Renal cortex interstitium (tissue), 15 donors: ENCODE data around the gene NUTF2. TPM values are rescaled to one million over a fixed set of nuclear protein-coding genes. Genes with fewer than 3 reads are reported as not detected.

ENCODE experiments used
- DNase-seq, 11 donors: peaks; one replicate each; pipeline ENCODE4 v3.0.0-alpha.2; 2013; ENCODE audit warnings: low read depth in 9 of 11, low spot score in 4 of 11; ENCODE audit errors: extremely low read depth in 1 of 11
- long read RNA-seq, 16 experiments: transcript quantifications; one replicate each; lab custom pipeline, GENCODE V29; 2026
- polyA plus RNA-seq, 3 donors: library from polyadenylated mRNA; unstranded; fragments of 120-200 nt; gene quantifications; one replicate each; pipeline ENCODE4 v1.2.1, GENCODE V29; 2013; ENCODE audit not compliant: insufficient read length in 3 of 3

NUTF2 gene
- polyA plus RNA-seq = 100 to 1,000 TPM; 115 to 139 (median 129) TPM
- long read RNA-seq, donor 1, transcript NUTF2-204 (3 exons, 593 nt) = minor isoform, 20 of 230 reads
- long read RNA-seq, donor 1, transcript NUTF2-208 (1 exons, 2,608 nt) = major isoform, 127 of 230 reads
- long read RNA-seq, donor 1, transcript NUTF2-206 (5 exons, 1,119 nt) = minor isoform, 8 of 230 reads
- long read RNA-seq, donor 1, transcript NUTF2-201 (5 exons, 2,321 nt) = minor isoform, 45 of 230 reads
- long read RNA-seq, donor 1, partial matches to known transcripts = 25 of 230 reads
- long read RNA-seq, donor 1, other reads (novel, unspliced or antisense) = 0 of 230 reads
- long read RNA-seq, donor 2, transcript NUTF2-201 (5 exons, 2,321 nt) = minor isoform, 42 of 188 reads
- long read RNA-seq, donor 2, transcript NUTF2-206 (5 exons, 1,119 nt) = minor isoform, 5 of 188 reads
- long read RNA-seq, donor 2, transcript NUTF2-208 (1 exons, 2,608 nt) = major isoform, 103 of 188 reads
- long read RNA-seq, donor 2, transcript NUTF2-204 (3 exons, 593 nt) = minor isoform, 16 of 188 reads
- long read RNA-seq, donor 2, partial matches to known transcripts = 18 of 188 reads
- long read RNA-seq, donor 2, other reads (novel, unspliced or antisense) = 0 of 188 reads
- long read RNA-seq, donor 3, transcript NUTF2-204 (3 exons, 593 nt) = minor isoform, 11 of 267 reads
- long read RNA-seq, donor 3, transcript NUTF2-208 (1 exons, 2,608 nt) = major isoform, 138 of 267 reads
- long read RNA-seq, donor 3, transcript NUTF2-201 (5 exons, 2,321 nt) = minor isoform, 88 of 267 reads
- long read RNA-seq, donor 3, transcript NUTF2-206 (5 exons, 1,119 nt) = minor isoform, 11 of 267 reads
- long read RNA-seq, donor 3, partial matches to known transcripts = 13 of 267 reads
- long read RNA-seq, donor 3, other reads (novel, unspliced or antisense) = 0 of 267 reads
- long read RNA-seq, donor 4, transcript NUTF2-201 (5 exons, 2,321 nt) = minor isoform, 64 of 202 reads
- long read RNA-seq, donor 4, transcript NUTF2-208 (1 exons, 2,608 nt) = major isoform, 113 of 202 reads
- long read RNA-seq, donor 4, partial matches to known transcripts = 14 of 202 reads
- long read RNA-seq, donor 4, other reads (novel, unspliced or antisense) = 0 of 202 reads
- long read RNA-seq, donor 5 = 0 reads
- long read RNA-seq, donor 6, transcript NUTF2-204 (3 exons, 593 nt) = minor isoform, 7 of 167 reads
- long read RNA-seq, donor 6, transcript NUTF2-203 (4 exons, 589 nt) = minor isoform, 5 of 167 reads
- long read RNA-seq, donor 6, transcript NUTF2-201 (5 exons, 2,321 nt) = minor isoform, 45 of 167 reads
- long read RNA-seq, donor 6, transcript NUTF2-208 (1 exons, 2,608 nt) = major isoform, 103 of 167 reads
- long read RNA-seq, donor 6, partial matches to known transcripts = 5 of 167 reads
- long read RNA-seq, donor 6, other reads (novel, unspliced or antisense) = 0 of 167 reads
- long read RNA-seq, donor 7, transcript NUTF2-201 (5 exons, 2,321 nt) = minor isoform, 72 of 294 reads
- long read RNA-seq, donor 7, transcript NUTF2-204 (3 exons, 593 nt) = minor isoform, 12 of 294 reads
- long read RNA-seq, donor 7, transcript NUTF2-208 (1 exons, 2,608 nt) = major isoform, 178 of 294 reads
- long read RNA-seq, donor 7, partial matches to known transcripts = 22 of 294 reads
- long read RNA-seq, donor 7, other reads (novel, unspliced or antisense) = 0 of 294 reads
- long read RNA-seq, donor 8 = 0 reads
- long read RNA-seq, donor 9, transcript NUTF2-208 (1 exons, 2,608 nt) = major isoform, 103 of 201 reads
- long read RNA-seq, donor 9, transcript NUTF2-201 (5 exons, 2,321 nt) = minor isoform, 68 of 201 reads
- long read RNA-seq, donor 9, partial matches to known transcripts = 18 of 201 reads
- long read RNA-seq, donor 9, other reads (novel, unspliced or antisense) = 0 of 201 reads
- long read RNA-seq, donor 10, transcript NUTF2-201 (5 exons, 2,321 nt) = minor isoform, 67 of 225 reads
- long read RNA-seq, donor 10, transcript NUTF2-204 (3 exons, 593 nt) = minor isoform, 20 of 225 reads
- long read RNA-seq, donor 10, transcript NUTF2-208 (1 exons, 2,608 nt) = major isoform, 119 of 225 reads
- long read RNA-seq, donor 10, partial matches to known transcripts = 8 of 225 reads
- long read RNA-seq, donor 10, other reads (novel, unspliced or antisense) = 0 of 225 reads
- long read RNA-seq, donor 11, transcript NUTF2-201 (5 exons, 2,321 nt) = minor isoform, 43 of 141 reads
- long read RNA-seq, donor 11, transcript NUTF2-204 (3 exons, 593 nt) = minor isoform, 5 of 141 reads
- long read RNA-seq, donor 11, transcript NUTF2-208 (1 exons, 2,608 nt) = major isoform, 77 of 141 reads
- long read RNA-seq, donor 11, partial matches to known transcripts = 12 of 141 reads
- long read RNA-seq, donor 11, other reads (novel, unspliced or antisense) = 0 of 141 reads
- long read RNA-seq, donor 12, transcript NUTF2-204 (3 exons, 593 nt) = minor isoform, 5 of 111 reads
- long read RNA-seq, donor 12, transcript NUTF2-201 (5 exons, 2,321 nt) = minor isoform, 15 of 111 reads
- long read RNA-seq, donor 12, transcript NUTF2-208 (1 exons, 2,608 nt) = major isoform, 89 of 111 reads
- long read RNA-seq, donor 12, partial matches to known transcripts = 0 of 111 reads
- long read RNA-seq, donor 12, other reads (novel, unspliced or antisense) = 0 of 111 reads
- long read RNA-seq, donor 13 = 0 reads
- long read RNA-seq, donor 14, transcript NUTF2-208 (1 exons, 2,608 nt) = major isoform, 112 of 214 reads
- long read RNA-seq, donor 14, transcript NUTF2-201 (5 exons, 2,321 nt) = minor isoform, 63 of 214 reads
- long read RNA-seq, donor 14, transcript NUTF2-204 (3 exons, 593 nt) = minor isoform, 16 of 214 reads
- long read RNA-seq, donor 14, partial matches to known transcripts = 14 of 214 reads
- long read RNA-seq, donor 14, other reads (novel, unspliced or antisense) = 0 of 214 reads
- long read RNA-seq, donor 15, transcript NUTF2-208 (1 exons, 2,608 nt) = major isoform, 43 of 74 reads
- long read RNA-seq, donor 15, transcript NUTF2-201 (5 exons, 2,321 nt) = minor isoform, 26 of 74 reads
- long read RNA-seq, donor 15, partial matches to known transcripts = 0 of 74 reads
- long read RNA-seq, donor 15, other reads (novel, unspliced or antisense) = 0 of 74 reads
- long read RNA-seq, donor 16, transcript NUTF2-208 (1 exons, 2,608 nt) = major isoform, 268 of 503 reads
- long read RNA-seq, donor 16, transcript NUTF2-201 (5 exons, 2,321 nt) = minor isoform, 185 of 503 reads
- long read RNA-seq, donor 16, transcript NUTF2-206 (5 exons, 1,119 nt) = minor isoform, 10 of 503 reads
- long read RNA-seq, donor 16, transcript NUTF2-204 (3 exons, 593 nt) = minor isoform, 11 of 503 reads
- long read RNA-seq, donor 16, partial matches to known transcripts = 21 of 503 reads
- long read RNA-seq, donor 16, other reads (novel, unspliced or antisense) = 0 of 503 reads

DNA sequence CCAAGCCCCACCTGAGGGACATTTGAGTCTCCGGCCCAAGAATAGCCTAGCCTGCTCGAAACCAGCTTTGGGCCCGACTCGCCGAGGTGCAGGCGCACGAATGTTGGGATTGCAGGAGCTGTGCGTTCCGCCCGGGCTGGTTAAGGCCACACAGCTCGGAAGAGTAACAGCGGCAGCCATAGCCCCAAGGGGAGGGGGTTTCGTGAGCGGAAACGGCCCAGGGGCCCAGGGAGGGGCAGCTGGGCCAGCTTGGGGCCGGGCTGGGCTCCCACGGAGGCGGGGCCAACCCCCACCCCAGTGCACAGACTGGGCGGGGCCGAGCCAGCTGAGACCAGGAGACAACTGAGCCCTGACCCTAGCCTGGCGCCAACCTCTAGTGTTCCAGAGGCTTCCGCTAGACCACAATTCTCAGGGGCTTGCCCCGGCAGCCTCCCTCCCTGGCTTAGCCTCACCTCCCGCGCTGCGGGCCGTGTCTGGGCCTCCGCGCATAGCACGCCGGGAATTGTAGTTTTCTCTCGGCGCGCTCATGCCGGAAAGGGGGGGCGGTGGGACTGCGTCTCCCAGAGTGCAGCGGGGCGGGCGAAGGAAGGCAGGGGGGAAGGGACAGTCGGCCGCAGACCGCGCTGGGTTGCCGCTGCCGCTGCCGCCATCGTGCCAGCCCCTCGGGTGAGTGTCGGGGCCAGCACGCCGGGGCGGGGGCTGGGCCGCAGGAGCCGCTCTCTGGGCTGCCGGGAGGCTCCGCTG lies at the start of gene NUTF2:
NUTF2 (plus strand) TSS at position 614 of the 744 bp plus-strand sequence. CDS start 18,198 bp downstream, outside the sequence.
- peak; percentile 88 to 97 (median 94) for DNase-seq

DNA sequence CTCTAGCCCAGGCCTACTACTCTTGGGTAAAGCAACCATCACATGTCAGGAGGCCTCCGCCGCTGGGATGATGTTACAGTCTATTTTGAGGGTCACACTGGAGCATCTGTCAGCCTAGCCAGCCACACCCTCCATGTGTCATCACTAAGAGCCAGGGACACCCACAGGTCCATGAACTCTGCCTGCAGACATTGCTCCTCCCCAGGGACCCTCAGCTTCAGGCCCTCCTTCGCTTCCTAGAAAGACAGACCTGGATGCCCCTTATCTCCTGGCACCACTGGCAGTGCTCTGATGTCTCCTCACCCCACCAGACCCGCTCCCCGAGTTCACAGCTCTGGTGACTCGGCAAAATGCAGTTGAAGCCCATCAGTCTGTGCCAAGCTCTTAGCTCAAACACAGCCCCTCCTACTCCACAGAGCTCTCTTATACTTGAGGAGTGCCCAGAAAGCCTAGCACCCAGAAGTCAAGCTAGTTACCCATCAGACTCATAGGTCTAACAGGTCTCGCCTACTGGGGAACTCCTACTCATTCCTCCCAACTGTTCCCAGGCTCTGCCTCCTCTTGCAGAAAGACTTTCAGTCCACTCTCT lies 46.3 kb upstream of the NUTF2 start:
- no peak for DNase-seq

- no peak for DNase-seq
These were observed 45.5 kb upstream of the NUTF2 start for GRCh38 chr16:67801241-67801640.

GRCh38 chr16:67801883-67802282 lies 44.9 kb upstream of the NUTF2 start:
- DNase-seq = no peak

GRCh38 chr16:67803894-67804293 lies 42.8 kb upstream of the NUTF2 start:
- DNase-seq = no peak

- no peak for DNase-seq
These were observed 41.7 kb upstream of the NUTF2 start for GRCh38 chr16:67804853-67805542.

DNA sequence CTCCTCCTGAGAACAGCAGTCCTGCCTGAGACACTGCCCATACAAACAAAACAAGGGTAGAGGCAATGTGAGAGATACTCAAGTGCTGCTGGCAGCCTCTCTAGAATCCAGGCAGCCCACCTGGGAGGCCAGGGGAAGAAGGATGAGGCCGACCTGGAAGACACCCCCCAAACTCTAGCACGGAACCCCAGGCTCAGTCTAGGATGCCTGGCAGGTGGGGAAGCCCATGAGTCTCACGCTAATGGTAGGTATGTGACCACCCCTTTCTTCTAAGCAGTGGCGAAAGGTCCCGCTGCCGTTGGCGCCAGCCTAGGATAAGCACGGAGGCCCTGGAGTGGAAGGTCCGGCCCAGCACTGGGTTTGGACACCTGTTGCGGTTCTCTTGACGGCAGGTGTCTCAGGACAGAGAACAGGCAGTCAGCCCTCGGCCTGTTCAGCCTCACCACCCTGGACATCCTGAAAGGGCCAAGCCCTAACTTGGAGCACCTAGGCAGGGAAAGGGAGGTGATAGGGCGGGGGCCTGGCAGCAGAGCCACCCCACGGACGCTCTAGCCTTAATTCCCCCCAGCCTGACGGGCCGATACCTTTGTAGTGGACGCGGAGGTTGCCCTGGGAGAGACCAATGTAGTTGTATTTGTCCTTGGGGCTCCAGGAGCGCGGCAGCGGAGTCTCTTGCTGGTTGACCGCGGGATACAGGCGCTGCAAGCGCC lies 40.9 kb upstream of the NUTF2 start:
- peak in 2 of 11 donors; percentile 7 to 9 for DNase-seq

- DNase-seq = peak; percentile 94 to 99 (median 98)
These were observed 40.1 kb upstream of the NUTF2 start, which contains the start of the genes RANBP10 and TSNAXIP1 for GRCh38 chr16:67806428-67807147. RANBP10 (minus strand) TSS chr16:67806560; CDS start chr16:67806536, 24 bp downstream. TSNAXIP1 (plus strand) TSS chr16:67806889; CDS start chr16:67807150, 261 bp downstream.

DNA sequence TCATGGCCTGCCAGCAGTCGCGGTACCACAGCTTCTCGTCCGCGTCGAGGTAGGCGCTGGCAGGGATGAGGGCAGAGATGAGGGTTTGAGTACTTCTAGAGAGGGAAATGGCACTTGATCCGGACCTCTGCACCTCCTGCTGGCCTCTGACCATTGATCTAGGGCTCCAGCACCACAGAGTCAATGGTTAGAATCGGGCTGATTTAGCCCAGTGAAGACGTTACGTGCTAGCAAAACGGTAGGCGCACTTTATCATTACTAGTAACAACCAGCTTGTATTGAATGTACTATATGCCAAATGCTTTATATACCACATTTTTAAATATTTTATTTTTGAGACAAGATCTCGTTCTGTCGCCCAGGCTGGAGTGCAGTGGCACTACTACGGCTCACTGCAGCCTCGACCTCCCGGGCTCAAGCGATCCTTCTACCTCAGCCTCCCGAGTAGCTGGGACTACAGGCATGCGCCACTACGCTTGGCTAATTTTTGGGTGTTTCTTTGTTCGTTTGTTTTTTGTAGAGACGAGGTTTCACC lies 39.5 kb upstream of the NUTF2 start:
- DNase-seq = no peak

DNA sequence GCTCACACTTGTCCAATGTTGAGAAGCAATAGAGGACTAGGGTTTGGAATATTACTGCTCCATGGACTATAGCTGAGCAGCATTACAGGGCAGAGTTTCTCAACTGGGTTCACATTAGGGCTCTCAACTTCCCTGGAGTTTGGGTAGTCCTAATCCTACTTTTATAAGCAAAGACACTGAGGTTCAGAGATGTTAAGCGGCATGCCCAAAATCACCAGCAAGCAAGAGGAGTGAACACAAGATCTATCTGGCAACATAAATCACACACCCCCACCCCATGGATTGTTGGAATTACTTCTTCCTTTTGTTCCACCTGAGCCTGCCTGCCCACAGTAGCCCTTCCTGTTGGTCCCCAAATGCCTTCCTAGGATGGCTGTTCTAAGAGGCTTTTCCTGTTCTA lies 34.8 kb upstream of the NUTF2 start:
- no peak for DNase-seq

DNA sequence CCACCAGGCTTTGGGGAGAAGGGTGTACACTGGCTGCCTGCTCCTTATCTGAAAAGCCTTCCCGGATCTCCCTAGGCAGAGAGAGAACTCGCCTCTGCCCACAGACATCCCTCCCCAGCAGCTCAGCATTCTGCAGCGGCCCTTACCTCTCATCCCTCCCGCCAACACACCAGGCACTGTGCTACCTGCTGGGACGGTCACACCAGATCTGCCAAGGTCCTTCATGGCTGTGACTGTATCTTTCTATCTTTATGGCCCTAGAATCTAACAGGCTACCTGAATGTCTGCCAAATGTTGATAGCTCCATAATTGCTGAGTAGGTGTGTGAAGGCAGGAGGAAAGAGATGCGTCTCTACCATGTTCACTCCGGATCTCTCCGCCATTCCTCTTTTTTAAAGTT lies 32.2 kb upstream of the NUTF2 start:
- DNase-seq = no peak
